Duodenal mucosa (tissue), 2 donors: ENCODE results near the gene RACK1.

Source experiments
- H3K27ac ChIP-seq: one replicate; pipeline ENCODE4 v1.7.0; 2013; ENCODE audit warnings: low read depth, low read length
- H3K27me3 ChIP-seq, 2 donors: one replicate each; pipeline ENCODE4 v1.7.0; 2013; ENCODE audit warnings: low read length in 2 of 2, control low read depth in 1 of 2; ENCODE audit not compliant: insufficient read depth in 2 of 2, control insufficient read depth in 1 of 2
- H3K36me3 ChIP-seq, 2 donors: one replicate each; pipeline ENCODE4 v1.7.0; 2013; ENCODE audit warnings: low read length in 2 of 2, control low read depth in 1 of 2; ENCODE audit not compliant: insufficient read depth in 2 of 2, control insufficient read depth in 1 of 2
- H3K4me1 ChIP-seq, 2 donors: one replicate each; pipeline ENCODE4 v1.7.0; 2013; ENCODE audit warnings: low read length in 2 of 2, control low read depth in 1 of 2; ENCODE audit not compliant: insufficient read depth in 2 of 2, control insufficient read depth in 1 of 2
- H3K4me3 ChIP-seq, 2 donors: one replicate each; pipeline ENCODE4 v1.7.0; 2013; ENCODE audit warnings: low read length in 2 of 2, low read depth in 1 of 2
- H3K9ac ChIP-seq, 2 donors: one replicate each; pipeline ENCODE4 v1.7.0; 2013; ENCODE audit warnings: low read length in 2 of 2, low read depth in 1 of 2
- H3K9me3 ChIP-seq, 2 donors: one replicate each; pipeline ENCODE4 v1.7.0; 2013; ENCODE audit warnings: low read length in 2 of 2, control low read depth in 1 of 2; ENCODE audit not compliant: control insufficient read depth in 1 of 2

The RACK1 gene

GRCh38 chr5:181195249-181195761, 48.4 kb downstream of the RACK1 start:
- H3K27ac ChIP-seq = no peak overlapping the region
- no peak overlapping the region for H3K9ac ChIP-seq
- H3K4me1 ChIP-seq = peaks cover 9% of the 10 kb centered on the region in 2 donors
- no peaks in the 10 kb centered on the region for H3K36me3 ChIP-seq
- H3K4me3 ChIP-seq = no peak overlapping the region
- H3K27me3 ChIP-seq = no peaks in the 10 kb centered on the region
- H3K9me3 ChIP-seq = no peaks in the 10 kb centered on the region

GRCh38 chr5:181194489-181195248, 49.0 kb downstream of the RACK1 start:
- Histone ChIP-seq H3K36me3 (no peaks in the 10 kb centered on the region), H3K27me3 (no peaks in the 10 kb centered on the region), H3K9me3 (no peaks in the 10 kb centered on the region), H3K4me3 (no peak overlapping the region), H3K27ac (no peak overlapping the region), H3K4me1 (peaks cover 9 to 15% of the 10 kb centered on the region in 2 donors), H3K9ac (no peak overlapping the region)

- Histone ChIP-seq H3K36me3 (no peaks in the 10 kb centered on the region), H3K4me3 (no peak overlapping the region), H3K27me3 (no peaks in the 10 kb centered on the region), H3K4me1 (peaks cover 9 to 22% of the 10 kb centered on the region in 2 donors), H3K9me3 (no peaks in the 10 kb centered on the region), H3K9ac (no peak overlapping the region), H3K27ac (no peak overlapping the region)
Observed at GRCh38 chr5:181193656-181194055, 50.0 kb downstream of the RACK1 start.

GRCh38 chr5:181192337-181193046, 51.2 kb downstream of the RACK1 start:
- no peaks in the 10 kb centered on the region for H3K27me3 ChIP-seq
- no peaks in the 10 kb centered on the region for H3K9me3 ChIP-seq
- H3K27ac ChIP-seq = no peak overlapping the region
- H3K9ac ChIP-seq = peak overlapping the region; percentile 74 to 76
- peaks cover 9 to 22% of the 10 kb centered on the region in 2 donors for H3K4me1 ChIP-seq
- H3K36me3 ChIP-seq = no peaks in the 10 kb centered on the region
- H3K4me3 ChIP-seq = peak overlapping the region; percentile 95 to 99

- Histone ChIP-seq H3K27ac (peak overlapping the region; percentile 91), H3K9ac (peak overlapping the region; percentile 74 to 91), H3K9me3 (no peaks in the 10 kb centered on the region), H3K4me1 (peaks cover 9 to 22% of the 10 kb centered on the region in 2 donors), H3K36me3 (no peaks in the 10 kb centered on the region), H3K4me3 (peak overlapping the region; percentile 95 to 99), H3K27me3 (no peaks in the 10 kb centered on the region)
Observed at GRCh38 chr5:181191526-181192336, 52.0 kb downstream of the RACK1 start.

DNA sequence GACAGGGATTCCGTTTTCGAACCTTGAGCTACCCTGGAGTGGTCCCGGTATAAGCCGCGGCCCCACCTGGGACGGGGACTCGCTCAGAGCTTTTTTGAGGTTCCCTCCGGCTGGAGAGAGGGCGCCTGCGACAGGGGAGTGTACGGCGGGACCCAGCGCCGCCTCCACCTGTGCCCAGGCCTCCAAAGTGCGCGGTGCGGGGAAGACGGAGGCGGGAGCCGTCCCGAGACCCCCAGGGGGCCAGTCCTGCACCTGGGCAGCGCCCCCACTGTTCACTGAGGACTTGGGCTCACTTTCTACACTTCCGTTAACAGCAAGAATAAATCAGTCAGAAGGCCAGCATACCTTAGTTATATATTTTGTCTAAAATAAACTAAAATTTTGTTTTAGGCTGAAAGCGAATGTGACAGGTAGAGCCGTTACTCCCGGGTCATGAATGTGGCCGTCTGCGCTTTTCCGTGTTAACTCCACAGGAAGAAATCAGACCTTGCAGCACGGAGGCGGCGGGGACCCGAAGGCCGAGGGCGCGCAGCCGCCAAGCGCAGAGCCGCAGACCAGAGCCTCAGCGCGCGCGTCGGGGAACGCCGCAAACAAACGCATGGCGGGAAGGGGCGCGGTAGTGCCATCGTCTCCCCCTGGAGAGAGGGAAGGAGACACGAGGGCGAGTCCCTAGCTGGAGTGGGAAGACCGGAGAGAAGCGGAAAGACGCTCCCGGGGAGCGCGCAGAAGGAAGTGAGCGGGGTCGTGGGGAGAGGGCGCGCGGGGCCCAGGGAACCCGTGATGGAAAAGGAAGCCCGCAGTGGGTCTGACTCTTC, 52.8 kb downstream of the RACK1 start:
- Histone ChIP-seq H3K9me3 (no peaks in the 10 kb centered on the region), H3K4me1 (peaks cover 9 to 22% of the 10 kb centered on the region in 2 donors), H3K9ac (peak overlapping the region; percentile 74 to 91), H3K4me3 (peak overlapping the region; percentile 95 to 99), H3K27me3 (no peaks in the 10 kb centered on the region), H3K36me3 (no peaks in the 10 kb centered on the region), H3K27ac (peak overlapping the region; percentile 48)

- Histone ChIP-seq H3K27me3 (no peaks in the 10 kb centered on the region), H3K9ac (peak overlapping the region; percentile 74 to 91), H3K27ac (no peak overlapping the region), H3K9me3 (no peaks in the 10 kb centered on the region), H3K4me3 (peak overlapping the region; percentile 95 to 99), H3K4me1 (peaks cover 9 to 22% of the 10 kb centered on the region in 2 donors), H3K36me3 (no peaks in the 10 kb centered on the region)
Observed at GRCh38 chr5:181189962-181190710, 53.6 kb downstream of the RACK1 start.

DNA sequence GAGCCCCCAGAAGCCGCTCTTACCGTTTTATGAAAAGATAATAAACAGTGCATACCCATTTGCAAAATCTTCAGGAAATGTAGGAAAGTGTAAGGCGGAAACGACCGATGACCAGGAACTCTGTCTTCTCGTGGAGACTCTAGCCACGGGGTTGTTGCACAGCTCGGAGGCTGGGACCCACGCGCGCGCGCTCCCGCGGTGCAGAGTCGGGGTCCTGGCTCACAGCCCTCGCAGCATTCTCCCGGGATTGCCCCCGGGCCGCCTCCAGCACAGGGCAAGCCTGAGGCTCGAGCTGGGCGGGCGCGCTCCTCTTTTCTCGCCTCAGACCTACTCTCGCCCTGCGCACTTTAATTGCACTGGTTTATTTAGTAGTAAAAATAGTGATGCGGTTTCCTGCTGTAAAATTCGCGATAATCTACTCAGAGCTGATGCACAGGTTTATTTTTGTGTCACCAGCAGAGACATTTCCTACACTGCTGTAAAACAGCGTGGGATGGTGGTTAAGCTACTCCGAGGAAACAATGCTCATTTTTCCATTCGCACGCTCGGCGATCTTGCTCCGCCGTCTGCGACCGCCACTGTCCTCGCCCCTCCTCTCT, 54.2 kb downstream of the RACK1 start:
- no peaks in the 10 kb centered on the region for H3K27me3 ChIP-seq
- peak overlapping the region; percentile 95 to 99 for H3K4me3 ChIP-seq
- peaks cover 9 to 23% of the 10 kb centered on the region in 2 donors for H3K4me1 ChIP-seq
- no peaks in the 10 kb centered on the region for H3K9me3 ChIP-seq
- H3K9ac ChIP-seq = peak overlapping the region; percentile 73 to 91
- no peak overlapping the region for H3K27ac ChIP-seq
- no peaks in the 10 kb centered on the region for H3K36me3 ChIP-seq
